Transverse colon (tissue), 4 donors: ENCODE results near the gene CUL1.

Experiments used
- EP300 ChIP-seq: sonication (generic); formaldehyde crosslinking; IDR thresholded peaks from one replicate; pipeline ENCODE4 v1.6.1; 2017; ENCODE audit warnings: antibody characterized with exemption, low read depth
- POLR2A ChIP-seq: fragments of 450-650 bp; IDR thresholded peaks from one replicate; pipeline ENCODE4 v1.6.1; 2016; ENCODE audit warnings: antibody characterized with exemption, mild to moderate bottlenecking, moderate library complexity
- POLR2AphosphoS5 ChIP-seq, 3 donors: sonication (generic); formaldehyde crosslinking; IDR thresholded peaks; one replicate each; pipeline ENCODE4 v1.6.1; 2016; ENCODE audit warnings: antibody characterized with exemption in 3 of 3
- TF ChIP-seq, protein P1 (sequence below), 5 experiments: fragments of 200-600 bp in 3 of 5; fragments of 450-650 bp in 2 of 5; sonication (generic) in 3 of 5; IDR thresholded peaks; 1 replicate in 2 of 5; 2 replicates in 3 of 5; pipeline ENCODE4 v1.5.1; 2016 to 2017; ENCODE audit warnings: antibody characterized with exemption in 5 of 5, inconsistent platforms in 3 of 5, mild to moderate bottlenecking in 2 of 5, moderate library complexity in 1 of 5

DNA sequence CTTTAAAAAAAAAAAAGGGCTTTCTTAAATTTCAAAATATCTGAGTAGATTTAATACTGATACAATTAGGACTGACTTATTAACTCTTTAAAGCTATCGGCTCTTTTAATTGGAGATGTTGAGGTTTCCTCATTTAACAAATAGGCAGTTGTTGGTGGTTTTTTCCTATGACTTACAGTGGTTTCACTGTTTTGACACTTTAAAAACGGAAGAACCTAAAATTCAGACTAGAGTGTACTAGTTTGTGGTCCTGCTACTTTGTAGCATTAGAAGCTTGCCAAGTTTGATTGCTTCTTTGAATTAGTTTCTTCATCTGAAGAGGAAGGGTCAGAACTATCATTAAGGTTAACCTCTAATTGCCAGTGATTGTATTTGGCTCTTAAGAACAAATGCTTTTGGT lies 27.7 kb downstream of the CUL1 start:
- TF ChIP-seq POLR2AphosphoS5 (IDR thresholded peaks at IDR 0.05) (no peak), POLR2A (no peak), EP300 (no peak)
- TF ChIP-seq, protein P1, sequence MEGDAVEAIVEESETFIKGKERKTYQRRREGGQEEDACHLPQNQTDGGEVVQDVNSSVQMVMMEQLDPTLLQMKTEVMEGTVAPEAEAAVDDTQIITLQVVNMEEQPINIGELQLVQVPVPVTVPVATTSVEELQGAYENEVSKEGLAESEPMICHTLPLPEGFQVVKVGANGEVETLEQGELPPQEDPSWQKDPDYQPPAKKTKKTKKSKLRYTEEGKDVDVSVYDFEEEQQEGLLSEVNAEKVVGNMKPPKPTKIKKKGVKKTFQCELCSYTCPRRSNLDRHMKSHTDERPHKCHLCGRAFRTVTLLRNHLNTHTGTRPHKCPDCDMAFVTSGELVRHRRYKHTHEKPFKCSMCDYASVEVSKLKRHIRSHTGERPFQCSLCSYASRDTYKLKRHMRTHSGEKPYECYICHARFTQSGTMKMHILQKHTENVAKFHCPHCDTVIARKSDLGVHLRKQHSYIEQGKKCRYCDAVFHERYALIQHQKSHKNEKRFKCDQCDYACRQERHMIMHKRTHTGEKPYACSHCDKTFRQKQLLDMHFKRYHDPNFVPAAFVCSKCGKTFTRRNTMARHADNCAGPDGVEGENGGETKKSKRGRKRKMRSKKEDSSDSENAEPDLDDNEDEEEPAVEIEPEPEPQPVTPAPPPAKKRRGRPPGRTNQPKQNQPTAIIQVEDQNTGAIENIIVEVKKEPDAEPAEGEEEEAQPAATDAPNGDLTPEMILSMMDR (IDR thresholded peaks at IDR 0.05) = no peak
